GM19468 (cell line): ENCODE results near the gene KIF1A.

Experiments used
- ATAC-seq: cut with Tn5 transposase; IDR thresholded peaks from one replicate; pipeline ENCODE4 v1.9.1; 2021; ENCODE audit warnings: mild to moderate bottlenecking, moderate library complexity, moderate number of reproducible peaks; ENCODE audit not compliant: unreplicated experiment; ENCODE audit errors: extremely low read depth

The KIF1A gene

GRCh38 chr2:240806006-240806405 is 14.0 kb downstream of the KIF1A start:
- ATAC-seq, result no peak

DNA sequence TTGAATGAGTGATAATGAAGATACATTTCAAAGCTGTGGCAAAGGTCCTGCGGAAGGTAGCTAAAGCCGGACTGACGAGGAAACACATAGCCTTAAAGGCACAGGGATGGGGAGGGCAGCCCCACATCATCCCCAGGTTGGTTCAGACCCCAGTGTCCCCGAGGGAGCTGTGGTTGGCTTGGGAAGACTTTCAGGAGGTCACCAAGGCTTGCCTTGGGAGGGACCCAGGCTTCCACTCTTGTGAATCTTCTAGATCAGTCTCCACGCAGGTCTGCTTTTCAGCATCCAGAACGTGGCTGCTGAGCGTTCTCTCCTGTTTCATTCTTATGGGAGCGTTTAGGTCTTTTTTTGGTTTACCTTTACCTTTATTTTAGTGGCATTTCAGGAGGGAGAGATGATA is 16.8 kb downstream of the KIF1A start:
- no peak for ATAC-seq

- no peak for ATAC-seq
Observed at GRCh38 chr2:240799033-240799820, 20.8 kb downstream of the KIF1A start.

GRCh38 chr2:240798327-240798905 is 21.6 kb downstream of the KIF1A start:
- no peak for ATAC-seq

GRCh38 chr2:240797914-240798313 is 22.1 kb downstream of the KIF1A start:
- ATAC-seq, result no peak

- ATAC-seq, result no peak
Observed at GRCh38 chr2:240797500-240797895, 22.5 kb downstream of the KIF1A start.

- no peak for ATAC-seq
Observed at GRCh38 chr2:240796543-240797499, 23.2 kb downstream of the KIF1A start.

DNA sequence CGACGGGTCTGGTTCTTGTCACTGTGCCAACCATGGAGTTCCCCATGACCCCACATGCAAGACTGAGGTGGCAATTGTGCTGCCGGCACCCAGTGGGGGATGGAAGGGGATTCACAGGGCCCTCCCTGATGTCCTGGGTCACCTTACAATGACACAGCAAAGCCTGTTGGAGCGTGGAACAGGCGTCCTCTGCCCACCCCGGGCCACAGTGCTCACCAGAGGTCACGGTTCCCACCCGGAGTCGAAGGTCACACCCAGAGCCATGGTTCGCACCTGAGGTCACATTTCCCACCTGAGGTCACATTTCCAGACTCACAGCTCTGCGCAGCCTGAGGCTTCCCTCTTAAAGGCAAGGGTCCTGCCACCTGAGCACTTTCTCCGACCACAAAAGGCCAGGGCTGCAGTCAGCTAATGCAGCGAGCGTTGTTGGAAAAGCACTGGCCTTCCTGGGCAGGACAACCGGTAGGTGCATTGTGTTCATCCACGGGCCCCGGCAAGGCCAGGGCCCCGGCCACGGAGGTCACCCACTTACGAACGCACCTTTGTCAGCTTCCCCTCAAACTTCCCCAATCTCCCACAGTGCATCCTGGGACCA is 24.0 kb downstream of the KIF1A start:
- no peak for ATAC-seq

DNA sequence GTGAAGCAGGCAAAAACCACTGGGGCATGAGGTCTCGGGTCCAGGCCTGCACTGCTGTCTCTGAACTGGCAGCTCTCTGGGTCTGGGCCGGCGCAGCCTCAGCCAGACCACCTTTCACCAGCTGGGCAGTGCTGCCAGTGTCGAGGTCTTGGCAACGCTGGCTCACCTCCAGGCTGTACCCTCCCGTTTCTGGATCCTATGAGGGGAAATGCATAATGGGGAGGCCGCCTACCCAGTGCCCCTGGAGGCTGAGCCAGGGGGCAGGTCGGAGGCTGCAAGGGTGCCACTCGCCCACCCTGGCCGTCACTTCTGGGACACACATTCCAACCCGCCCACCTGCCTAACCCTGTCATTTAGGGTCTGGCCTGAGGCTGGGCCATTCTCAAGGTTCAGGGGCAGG is 24.6 kb downstream of the KIF1A start:
- no peak for ATAC-seq

DNA sequence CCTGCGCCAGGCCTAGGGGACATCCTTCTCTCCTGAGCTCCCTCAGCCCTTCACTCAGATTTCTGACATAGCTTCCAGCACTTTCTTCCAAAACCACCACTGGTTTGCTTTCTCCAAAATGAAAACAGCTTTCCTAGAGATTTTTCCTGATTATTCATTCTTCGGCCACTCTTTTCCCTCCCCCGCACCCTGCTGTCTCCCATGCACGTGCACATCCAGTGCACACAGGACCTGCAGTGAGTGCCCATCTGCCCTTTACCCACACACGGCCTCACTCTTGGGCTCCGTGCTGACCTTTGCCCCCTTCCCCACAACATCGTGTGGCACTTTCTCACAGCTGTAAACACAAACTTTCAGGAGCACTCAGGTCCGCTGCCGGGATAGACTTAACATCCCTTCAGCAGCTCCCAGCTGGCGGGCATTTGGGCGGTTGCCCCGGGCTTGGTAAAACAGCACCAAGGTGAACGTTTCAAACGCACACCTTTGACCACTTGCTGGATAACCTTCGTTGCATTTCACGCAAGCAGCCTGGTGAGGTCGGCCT is 25.8 kb downstream of the KIF1A start:
- ATAC-seq, result no peak

DNA sequence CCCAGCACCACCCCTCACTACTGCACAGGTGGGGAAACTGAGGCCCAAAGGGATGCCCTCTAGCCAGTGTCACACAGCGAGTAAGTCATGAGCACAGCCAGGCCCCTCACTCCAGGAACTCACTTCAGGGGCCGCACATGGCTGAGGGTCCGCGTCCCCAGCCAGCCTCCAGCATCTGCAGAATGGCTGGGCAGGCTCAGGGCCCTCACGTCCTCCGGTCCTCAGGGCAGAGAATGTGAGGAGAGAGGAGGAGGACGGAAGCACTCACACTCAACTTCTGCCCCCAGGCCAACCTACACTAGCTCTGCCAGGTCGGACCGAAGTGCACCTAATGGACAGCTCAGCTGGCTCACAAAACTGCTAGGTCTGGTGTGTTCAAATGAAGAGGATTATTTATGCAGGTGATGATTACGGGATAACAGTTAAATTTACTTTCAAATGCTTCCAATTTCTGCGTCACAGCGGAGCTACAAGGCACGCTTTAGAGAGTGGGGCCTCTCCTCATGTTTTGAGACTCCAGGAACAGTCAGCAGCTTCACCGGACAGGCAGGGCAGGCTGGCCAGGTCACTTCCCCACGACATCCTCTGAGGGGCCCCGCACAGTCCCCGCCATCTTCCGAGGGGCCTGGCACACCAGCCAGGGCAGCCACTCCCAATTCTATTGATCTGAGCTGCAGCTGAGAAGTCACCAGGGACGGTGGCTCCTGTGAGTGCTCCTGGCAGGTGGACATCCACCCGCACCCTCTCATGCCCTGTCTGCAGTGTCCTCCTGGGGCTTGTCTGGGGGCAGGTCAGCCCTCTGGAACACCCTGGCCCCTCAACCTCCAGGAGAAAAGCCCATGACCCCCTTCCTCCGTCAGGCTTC is 26.5 kb downstream of the KIF1A start:
- no peak for ATAC-seq

DNA sequence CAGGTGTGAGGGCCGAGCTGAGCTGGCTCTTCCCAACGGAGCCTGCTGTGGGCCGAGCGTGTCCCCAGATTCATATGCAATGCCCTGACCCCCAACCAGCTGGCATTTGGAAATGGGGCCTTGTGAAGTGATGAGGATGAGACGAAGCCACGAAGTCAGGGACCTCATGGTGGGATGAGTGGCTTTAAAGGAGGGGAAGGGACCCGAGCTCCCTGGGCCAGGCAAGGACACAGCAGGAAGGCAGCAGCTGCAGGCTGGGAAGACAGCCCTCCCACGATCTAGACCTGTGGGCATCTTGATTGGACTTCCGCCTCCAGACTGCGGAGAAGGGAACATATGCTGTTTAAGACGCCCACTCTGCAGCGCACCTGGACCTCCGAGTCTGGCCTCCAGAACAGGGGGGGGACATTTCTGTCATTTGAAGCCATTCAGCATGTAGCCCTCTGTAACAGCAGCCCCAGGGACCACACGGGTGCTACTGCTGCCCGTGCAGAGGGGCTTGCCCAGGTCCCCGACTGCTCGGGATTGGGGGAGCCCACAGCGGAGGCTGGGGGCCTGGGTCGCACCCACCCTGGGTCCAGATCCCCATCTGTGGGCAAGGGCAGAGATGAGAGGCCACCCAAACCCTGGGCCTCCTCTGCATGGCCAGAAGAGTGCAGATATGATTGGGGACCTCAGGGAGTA is 27.2 kb downstream of the KIF1A start:
- ATAC-seq, result no peak

DNA sequence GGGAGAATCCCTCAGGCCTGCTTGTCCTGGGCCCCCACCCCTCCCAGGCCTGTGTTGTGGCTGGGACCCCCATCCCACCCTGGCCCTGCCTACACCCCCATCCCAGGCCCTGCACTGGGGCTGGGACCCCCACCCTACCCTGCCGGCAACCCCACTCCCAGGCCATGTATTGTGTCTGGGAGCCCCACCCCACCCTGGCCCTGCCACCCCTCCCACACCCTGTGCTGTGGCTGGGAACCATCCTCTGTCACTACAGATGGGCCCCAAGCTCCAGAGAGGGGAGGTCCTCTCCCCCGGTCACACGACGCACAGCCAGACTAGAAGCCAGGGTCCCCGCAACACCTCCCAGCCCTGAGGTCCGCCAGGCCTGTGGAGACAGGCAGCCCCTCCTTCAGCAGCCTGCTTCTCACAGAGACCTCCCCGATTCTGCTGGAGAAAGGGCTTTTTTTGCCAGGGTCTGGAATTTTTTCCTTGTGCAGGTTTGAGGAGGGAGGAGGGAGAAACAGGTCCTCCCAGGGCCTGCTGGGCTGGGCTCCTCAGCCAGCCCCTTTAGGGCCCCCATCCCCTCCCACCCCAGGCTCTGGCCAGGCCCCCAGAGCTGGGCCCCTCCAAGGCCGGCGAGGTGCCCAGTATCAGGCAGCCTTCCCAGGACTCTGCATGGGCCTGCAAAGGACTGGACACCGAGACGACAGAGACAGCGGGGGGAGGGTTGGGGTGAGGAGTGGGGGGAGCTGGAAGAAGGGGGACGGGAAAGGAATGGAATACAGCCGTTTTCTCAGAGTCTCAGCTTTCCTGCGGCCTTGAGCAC is 28.0 kb downstream of the KIF1A start:
- no peak for ATAC-seq

DNA sequence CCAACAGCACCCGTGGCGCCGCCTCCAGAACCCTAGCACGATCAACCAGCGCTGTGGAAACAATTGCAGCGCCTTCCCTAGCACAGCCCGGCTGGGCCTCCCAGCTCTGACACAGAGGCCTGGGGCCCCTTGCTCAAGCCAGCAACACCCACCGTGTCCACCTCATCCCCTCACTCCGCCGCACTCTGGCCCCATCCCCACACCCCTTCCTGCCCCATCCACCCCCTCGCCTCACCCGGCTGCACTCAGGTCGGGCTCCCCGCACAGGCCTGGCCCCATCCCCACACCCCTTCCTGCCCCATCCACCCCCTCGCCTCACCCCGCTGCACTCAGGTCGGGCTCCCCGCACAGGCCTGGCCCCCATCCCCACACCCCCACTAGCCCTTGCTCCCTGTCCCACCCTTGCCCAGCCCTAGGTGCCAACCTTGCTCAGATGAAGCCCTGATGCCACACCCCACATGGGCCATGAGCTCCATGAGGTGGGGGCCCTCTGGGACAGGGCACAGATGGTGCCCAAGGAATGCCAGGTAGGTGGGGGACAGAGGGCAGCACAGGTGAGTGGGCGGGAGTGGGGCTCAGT is 28.7 kb downstream of the KIF1A start:
- no peak for ATAC-seq

GRCh38 chr2:240790370-240791220 is 29.4 kb downstream of the KIF1A start:
- ATAC-seq, result no peak

GRCh38 chr2:240789501-240790369 is 30.3 kb downstream of the KIF1A start:
- ATAC-seq, result no peak
